Measurements from ENCODE around the gene TNK1.

DNA sequence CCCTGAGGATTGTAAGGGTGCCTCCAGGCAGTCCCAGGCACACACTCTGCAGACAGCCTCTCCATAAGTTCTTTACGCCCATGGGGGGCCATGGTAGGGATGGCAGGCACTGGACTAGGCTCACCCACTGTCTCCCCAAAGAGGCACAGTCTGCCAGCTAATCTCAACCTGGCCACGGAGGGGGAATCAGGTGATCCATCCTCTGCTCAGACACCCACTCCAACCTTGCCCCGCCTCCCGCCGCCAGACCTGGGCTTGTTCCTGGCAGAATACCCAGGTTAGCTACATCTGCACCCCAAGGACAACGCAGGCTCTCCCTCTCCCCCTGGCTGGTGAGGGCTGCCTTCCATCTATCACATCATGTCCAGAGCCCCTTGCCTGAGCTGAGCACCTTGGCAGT lies 28.0 kb downstream of the TNK1 start:
- TF ChIP-seq EP300 (IDR thresholded peaks at IDR 0.05; ENCODE audit: low read depth) (no peak), POLR2A (IDR thresholded peaks at IDR 0.05) (no peak)
- TF ChIP-seq, protein P1, sequence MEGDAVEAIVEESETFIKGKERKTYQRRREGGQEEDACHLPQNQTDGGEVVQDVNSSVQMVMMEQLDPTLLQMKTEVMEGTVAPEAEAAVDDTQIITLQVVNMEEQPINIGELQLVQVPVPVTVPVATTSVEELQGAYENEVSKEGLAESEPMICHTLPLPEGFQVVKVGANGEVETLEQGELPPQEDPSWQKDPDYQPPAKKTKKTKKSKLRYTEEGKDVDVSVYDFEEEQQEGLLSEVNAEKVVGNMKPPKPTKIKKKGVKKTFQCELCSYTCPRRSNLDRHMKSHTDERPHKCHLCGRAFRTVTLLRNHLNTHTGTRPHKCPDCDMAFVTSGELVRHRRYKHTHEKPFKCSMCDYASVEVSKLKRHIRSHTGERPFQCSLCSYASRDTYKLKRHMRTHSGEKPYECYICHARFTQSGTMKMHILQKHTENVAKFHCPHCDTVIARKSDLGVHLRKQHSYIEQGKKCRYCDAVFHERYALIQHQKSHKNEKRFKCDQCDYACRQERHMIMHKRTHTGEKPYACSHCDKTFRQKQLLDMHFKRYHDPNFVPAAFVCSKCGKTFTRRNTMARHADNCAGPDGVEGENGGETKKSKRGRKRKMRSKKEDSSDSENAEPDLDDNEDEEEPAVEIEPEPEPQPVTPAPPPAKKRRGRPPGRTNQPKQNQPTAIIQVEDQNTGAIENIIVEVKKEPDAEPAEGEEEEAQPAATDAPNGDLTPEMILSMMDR (IDR thresholded peaks at IDR 0.05), result no peak

Measured in transverse colon (tissue), 3 donors.